ENCODE data around the gene KCNK3.

Gene KCNK3

DNA sequence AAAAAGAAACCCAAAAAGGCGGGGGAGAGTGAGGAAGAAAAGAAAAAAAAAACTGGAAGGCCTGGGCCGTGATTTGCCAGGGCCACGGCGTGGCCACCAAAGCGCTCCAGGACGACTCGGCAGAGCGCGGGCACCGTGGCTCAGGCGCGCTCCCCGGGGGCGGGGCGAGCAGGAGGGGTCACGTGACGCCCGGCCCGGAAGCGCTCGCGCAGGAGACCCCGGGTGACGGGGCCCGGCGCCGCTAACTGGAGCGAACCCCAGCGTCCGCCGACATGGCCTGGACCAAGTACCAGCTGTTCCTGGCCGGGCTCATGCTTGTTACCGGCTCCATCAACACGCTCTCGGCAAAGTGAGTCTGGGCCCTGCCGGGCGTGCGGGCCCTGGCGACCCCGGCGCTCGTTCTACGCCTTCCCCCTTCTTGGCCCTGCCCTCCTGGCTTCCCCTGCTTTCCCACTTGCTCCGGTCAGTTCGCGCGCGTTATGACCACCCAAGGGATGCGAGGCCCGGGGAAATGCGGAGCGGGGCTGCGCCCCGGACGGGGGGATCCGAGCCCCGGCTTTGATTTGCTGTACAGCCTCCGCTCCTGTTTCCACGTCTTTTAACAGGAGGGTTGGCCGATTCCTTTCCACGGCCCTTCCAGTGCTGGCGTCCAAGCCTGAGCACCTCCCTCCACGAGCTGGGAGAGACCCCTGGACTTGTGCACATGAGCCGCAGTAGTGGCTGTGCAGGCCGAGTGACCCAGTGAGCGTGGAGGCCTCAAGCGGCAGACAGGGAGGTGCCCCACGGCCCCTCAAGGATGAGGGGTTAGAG is 71.8 kb downstream of the KCNK3 start, which contains the start of gene SLC35F6:
SLC35F6 (plus strand) TSS at position 207 of the 810 bp plus-strand sequence; CDS start at position 273, 66 bp downstream.
- TF ChIP-seq, protein P1, sequence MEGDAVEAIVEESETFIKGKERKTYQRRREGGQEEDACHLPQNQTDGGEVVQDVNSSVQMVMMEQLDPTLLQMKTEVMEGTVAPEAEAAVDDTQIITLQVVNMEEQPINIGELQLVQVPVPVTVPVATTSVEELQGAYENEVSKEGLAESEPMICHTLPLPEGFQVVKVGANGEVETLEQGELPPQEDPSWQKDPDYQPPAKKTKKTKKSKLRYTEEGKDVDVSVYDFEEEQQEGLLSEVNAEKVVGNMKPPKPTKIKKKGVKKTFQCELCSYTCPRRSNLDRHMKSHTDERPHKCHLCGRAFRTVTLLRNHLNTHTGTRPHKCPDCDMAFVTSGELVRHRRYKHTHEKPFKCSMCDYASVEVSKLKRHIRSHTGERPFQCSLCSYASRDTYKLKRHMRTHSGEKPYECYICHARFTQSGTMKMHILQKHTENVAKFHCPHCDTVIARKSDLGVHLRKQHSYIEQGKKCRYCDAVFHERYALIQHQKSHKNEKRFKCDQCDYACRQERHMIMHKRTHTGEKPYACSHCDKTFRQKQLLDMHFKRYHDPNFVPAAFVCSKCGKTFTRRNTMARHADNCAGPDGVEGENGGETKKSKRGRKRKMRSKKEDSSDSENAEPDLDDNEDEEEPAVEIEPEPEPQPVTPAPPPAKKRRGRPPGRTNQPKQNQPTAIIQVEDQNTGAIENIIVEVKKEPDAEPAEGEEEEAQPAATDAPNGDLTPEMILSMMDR (IDR thresholded peaks at IDR 0.05), result no peak
- no peak for TF ChIP-seq ZFX (IDR thresholded peaks at IDR 0.05; ENCODE audit: borderline replicate concordance)
- peak within 1 kb of the TSS; percentile 26; the same call in 1 of the 2 replicates for H3K27ac ChIP-seq

DNA sequence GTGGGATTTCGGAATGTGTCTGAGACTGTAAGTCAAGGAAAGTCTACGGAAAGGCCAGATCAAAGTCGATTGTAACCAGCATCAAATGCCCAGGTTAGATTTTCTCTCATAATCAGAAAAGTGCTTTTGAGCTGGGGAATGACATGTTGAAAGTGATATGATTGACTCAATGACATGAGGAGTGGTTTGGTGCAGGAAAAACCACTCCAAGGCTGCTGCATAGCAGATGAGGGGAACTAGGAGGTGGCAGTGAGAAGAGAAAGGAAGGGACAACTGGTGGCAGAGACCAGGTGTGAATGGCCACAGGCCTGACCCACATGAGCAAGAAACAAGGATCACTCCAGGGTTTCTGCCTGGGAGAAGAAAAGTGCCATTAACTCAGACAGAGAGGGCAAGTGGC is 72.4 kb downstream of the KCNK3 start:
- H3K27ac ChIP-seq, result peak overlapping the region; percentile 26; the same call in 1 of the 2 replicates
- TF ChIP-seq, protein P1 (IDR thresholded peaks at IDR 0.05), result no peak
- TF ChIP-seq ZFX (IDR thresholded peaks at IDR 0.05; ENCODE audit: borderline replicate concordance), result no peak

DNA sequence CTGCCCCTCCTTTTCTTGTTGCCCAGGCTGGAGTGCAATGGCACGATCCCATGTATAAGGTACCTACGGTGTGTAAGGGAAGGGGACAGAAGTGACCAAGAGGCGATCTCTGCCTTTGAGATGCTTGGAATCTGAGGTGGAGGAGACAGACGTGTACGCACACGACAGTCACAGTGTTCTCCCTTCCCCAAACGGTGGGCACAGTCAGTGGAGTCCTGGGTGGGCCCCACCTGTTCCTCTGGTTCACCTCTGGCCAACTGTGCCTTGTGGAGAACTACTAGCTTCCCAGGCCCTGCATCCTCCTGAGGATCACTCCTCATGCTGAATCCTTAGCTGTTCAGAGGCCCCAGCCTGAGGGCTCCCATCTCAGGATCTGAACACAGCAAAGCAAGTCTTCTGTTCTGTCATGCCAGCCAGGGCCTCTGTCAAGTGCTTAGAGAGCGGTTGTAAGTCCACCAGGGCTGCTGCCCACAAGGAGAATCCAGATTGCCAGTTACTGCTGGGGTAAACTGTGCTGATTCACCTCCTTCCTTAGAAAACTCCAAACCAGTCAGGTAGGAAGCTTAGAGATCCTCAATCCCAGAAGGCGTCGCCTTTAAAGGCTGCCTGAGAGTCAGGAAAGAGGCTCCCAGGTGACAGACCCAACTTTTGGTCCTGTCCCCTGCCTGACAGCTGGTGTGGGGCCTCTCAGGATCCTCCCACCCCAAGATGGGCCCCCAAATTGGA is 73.1 kb downstream of the KCNK3 start:
- H3K27ac ChIP-seq, result no peak overlapping the region
- TF ChIP-seq, protein P1 (IDR thresholded peaks at IDR 0.05), result no peak
- no peak for TF ChIP-seq ZFX (IDR thresholded peaks at IDR 0.05; ENCODE audit: borderline replicate concordance)

DNA sequence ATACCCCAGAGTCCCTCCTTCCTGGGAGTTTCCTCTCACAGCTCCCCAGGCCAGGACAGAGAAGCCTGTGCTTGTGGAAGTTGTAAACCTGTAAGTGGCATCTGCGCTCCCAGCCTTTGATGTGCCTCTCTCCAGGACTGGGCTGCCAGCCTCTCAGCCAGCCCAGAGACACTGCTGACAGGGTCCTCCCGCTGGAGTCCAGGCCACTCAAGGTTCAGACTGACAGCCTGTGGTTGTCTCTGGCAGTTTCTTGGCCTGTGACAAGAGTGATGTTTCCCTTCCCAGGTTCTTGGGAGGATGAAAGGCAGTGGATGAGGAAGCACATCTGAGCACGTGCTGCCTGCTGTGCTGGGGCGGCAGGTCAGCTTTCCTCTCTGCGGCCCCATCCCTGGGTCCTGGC is 74.6 kb downstream of the KCNK3 start:
- no peak overlapping the region for H3K27ac ChIP-seq
- no peak for TF ChIP-seq ZFX (IDR thresholded peaks at IDR 0.05; ENCODE audit: borderline replicate concordance)
- TF ChIP-seq, protein P1 (IDR thresholded peaks at IDR 0.05), result no peak

DNA sequence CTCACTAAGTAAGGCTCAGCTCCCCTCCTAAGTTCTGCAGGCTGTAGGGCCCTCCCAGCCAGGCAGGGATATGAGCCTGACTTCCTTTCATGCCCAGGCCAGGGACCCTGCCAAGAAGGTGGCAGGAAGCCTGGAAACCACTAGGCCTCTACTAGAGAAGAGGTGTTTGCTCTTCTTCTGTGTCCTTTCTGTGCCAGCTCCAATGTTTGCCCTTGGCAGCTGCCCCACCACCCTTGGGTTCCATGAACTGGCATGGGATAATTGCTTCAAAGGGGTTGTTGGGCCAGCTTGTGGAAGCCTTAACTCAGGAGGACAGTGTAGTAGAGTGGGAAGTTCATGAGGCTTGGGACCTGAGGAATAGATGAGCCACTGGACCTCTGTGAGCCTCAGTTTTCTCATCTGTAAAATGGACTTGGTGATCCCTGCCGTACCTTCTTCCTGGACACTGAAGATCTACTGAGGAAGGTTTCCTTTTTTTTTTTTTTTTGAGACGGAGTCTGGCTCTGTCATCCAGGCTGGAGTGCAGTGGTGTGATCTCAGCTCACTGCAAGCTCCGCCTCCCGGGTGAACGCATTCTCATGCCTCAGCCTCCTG is 75.5 kb downstream of the KCNK3 start:
- TF ChIP-seq ZFX (IDR thresholded peaks at IDR 0.05; ENCODE audit: borderline replicate concordance), result no peak
- TF ChIP-seq, protein P1 (IDR thresholded peaks at IDR 0.05), result no peak
- no peak overlapping the region for H3K27ac ChIP-seq

DNA sequence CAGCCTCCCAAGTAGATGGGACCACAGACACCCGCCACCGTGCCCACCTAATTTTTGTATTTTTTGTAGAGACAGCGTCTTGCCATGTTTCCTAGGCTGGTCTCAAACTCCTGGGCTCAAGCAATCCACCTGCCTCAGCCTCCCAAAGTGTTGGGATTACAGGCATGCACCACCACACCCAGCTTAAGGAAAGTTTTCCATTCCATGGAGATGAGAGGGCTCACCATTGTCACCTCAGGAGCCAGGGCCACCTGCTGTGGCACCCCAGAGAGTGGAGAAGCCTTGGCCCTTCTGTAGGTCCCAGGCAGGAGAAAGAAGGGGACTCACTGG is 76.2 kb downstream of the KCNK3 start:
- no peak for TF ChIP-seq ZFX (IDR thresholded peaks at IDR 0.05; ENCODE audit: borderline replicate concordance)
- TF ChIP-seq, protein P1 (IDR thresholded peaks at IDR 0.05), result no peak
- no peak overlapping the region for H3K27ac ChIP-seq
